GM20431 (cell line): ENCODE data around the gene SORCS2.
"Not testable (repeated sequence)": the region's sequence is repeated elsewhere in the genome, so short reads cannot be mapped to it uniquely, and the experiment has no call there.

Experiments used
- in situ Hi-C: fragments of 300-500 bp; cut with MseI, MboI; formaldehyde crosslinking; loops from one replicate; pipeline ENCODE4 v1.15.0; 2020; ENCODE audit warnings: low sequenced_read_pairs; ENCODE audit not compliant: unreplicated experiment

The SORCS2 gene

DNA sequence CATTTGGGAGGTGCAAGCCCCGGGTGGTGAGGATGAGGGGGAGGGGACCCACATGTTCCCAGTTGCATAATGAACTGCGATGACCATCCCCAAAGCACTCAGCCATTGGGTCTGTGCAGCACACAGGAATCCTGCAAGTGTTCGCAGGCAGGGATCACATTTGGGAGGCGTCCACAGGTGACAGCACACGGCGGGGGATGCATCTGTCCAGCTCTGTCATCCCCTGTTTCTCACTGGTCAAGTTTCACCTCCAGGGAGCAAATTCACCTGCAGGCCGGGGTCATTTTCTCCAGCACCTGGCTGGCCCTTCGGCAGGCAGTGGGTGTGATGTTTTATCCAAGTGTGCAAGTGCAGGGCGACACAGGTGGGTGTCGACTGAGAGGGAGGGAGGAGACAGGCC, 33.3 kb upstream of the SORCS2 start:
- in situ Hi-C loops = no loop called here

DNA sequence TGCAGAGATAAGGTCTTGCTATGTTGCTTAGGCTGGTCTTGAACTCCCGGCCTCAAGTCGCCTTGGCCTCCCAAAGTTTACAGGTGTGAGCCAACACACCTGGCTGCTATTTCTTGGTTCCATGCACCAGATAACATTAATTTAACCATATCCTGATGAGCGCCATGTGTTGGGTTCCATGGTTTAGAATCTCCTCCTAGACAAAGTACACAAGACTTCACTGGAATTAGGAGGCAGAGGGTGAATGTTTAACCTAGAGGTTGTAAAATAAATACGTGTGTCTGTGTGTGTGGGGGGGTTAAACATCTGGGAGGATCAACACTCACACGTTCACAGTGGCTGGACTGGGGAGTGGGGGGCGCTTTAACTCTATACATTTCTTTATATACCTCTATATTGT, 32.4 kb upstream of the SORCS2 start:
- in situ Hi-C loops = no loop called here

DNA sequence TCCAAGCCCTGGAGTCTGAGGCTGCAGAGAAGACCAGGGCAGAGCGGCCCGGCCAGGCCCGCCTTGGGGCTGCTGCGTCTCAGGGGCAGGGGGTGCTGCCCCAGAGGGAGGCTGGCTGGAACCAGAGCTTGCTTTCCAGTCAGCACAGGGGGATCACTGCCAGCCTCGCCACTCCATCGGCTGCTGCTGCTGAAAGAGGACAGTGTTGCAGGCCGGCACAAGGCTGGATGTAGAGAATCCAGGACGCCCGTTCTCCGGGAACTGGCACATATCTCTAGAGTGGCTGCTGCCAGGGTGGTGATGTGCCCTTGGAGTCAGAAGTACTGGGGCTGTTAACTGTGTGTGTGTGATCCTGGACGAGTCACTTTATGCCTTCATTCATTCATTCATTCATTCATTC, 31.9 kb upstream of the SORCS2 start:
- in situ Hi-C loops = no loop called here

DNA sequence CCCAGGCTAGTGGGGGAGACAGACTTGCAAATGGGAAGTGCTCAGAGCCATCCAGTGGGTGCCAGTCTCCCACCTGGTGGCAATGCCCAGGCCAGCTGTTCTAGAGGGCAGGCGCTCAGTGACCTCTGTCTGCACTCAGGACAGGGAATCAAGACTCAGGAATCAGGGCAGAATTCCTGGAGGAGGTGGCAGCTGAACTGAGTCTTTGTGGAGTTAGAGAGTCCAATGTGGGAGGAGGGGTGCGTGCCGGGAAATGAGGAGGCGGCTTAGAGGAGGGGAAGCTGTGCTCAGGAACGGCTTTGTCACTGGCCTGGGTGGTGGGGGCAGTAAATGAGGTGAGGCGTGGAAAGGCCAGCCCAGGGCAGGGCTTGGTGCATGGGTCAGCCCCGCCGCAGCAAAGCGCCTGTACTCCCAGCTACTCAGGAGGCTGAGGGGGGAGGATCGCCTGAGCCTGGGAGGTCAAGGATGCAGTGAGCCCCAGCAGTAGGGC, 31.3 kb upstream of the SORCS2 start:
- in situ Hi-C loops = no loop called here

DNA sequence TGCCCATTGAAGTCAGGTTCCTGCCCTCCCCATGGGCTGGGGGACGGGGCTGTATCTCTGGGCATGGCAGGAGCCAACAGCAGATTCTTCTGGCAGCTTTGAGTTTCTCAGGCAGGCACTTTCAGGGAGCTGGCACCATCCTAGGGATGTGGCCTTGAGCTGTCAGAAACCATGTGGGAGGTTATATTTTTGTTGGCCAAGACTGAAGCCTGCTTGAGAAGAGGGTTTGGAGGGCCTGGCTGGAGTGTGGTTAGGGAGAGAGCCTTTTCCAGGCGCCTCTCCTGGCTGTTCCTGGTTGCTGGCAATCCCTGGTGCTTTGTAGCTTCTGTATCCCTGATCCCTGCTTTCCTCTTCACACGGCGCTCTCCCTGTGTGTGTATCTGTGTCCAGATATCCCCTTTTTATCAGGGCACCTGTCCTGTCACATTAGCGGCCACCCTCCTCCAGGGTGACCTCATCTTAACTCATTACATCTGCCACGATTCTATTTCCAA, 30.6 kb upstream of the SORCS2 start:
- in situ Hi-C loops = no loop called here

DNA sequence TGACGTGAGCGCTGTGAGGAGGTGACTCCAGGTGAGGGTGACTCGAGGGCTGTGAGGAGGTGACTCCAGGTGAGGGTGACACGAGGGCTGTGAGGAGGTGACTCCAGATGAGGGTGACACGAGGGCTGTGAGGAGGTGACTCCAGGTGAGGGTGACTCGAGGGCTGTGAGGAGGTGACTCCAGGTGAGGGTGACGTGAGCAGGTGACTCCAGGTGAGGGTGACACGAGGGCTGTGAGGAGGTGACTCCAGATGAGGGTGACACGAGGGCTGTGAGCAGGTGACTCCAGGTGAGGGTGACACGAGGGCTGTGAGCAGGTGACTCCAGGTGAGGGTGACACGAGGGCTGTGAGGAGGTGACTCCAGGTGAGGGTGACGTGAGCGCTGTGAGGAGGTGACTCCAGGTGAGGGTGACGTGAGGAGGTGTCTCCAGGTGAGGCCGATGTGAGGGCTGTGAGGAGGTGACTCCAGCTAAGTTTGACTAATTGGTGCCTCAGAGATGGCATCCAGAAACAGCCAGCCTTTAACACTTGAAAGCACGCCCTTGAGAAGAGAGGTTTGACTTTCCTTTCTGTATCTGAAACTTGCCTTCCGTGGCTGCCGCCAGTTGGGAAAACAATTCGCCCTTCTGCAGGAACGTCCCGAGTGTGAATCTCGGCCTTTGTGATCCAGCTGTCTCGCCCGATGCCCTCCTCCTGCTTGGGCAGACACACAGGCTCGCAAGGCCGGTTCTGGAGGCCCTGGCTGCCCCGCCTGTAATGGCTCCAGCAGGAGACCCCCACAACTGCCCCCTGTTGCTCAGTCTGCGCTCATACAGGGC, 27.1 kb upstream of the SORCS2 start:
- in situ Hi-C loops = not testable (repeated sequence)

DNA sequence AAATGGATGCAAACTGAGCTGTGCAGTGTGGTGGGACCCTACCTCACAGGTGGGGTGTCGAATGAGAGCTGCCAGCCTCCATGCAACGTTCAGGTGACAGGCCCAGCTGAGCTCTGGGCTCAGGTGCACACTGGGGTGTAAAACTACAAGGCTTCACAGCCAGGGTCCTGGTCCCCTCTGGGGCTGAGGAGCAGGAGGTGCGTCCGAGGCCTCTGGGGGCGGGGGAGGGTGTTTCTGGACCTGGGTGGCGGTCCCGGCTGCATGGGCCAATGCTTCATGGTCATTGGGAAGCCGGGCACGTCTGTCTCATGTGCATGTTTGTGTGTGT, 26.5 kb upstream of the SORCS2 start:
- in situ Hi-C loops = no loop called here

DNA sequence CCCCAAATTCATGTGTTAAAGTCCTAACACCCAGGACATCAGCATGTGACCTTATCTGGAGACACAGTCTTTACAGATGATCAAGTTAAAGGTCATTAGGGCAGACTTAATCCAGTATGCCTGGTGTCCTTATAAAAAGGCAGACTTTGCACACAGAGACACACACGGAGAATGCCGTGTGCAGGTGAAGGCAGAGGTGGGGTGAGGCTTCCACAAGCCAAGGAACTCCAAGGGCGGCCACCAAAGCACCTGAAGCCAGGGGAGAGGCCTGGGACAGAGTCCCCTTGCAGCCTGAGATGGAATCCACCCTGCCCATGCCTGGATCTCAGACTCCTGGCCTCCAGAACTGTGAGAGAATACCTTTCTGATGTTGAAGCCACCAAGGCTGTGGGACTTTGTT, 26.1 kb upstream of the SORCS2 start:
- in situ Hi-C loops = no loop called here

DNA sequence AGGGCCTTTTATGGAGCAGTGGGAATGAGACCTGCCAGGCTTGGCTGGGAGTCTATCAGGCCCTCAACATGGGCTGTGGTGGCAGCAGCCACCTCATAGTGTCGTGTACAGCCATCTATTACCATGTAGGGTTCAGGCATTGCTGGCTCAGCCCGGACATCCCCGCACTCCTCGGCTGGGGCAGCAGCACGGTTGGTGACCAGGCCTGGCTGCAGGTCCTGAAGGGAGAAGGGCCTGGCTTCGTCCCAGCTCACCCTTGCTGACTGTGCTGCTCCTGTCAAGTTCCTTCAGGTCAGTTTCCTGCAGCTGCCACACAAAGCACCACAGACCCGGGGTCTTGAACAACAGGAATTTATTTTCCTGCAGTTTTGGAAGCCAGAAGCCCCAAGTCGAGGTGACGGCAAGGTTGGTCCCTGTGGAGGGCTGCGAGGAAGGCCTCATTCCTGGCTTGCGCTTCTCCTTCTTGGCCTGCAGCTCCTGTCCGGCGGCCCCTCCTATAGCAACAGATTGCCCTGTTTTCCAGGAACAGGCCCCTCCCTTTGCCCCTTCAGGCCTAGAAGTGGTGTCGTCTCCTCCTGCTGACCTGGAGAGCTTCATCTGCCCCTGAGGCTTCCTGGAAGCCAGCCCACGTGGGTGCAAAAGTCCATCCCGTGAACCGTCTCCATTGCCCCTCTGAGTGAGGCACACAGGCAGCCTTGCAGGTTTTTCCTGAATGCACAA, 25.2 kb upstream of the SORCS2 start:
- in situ Hi-C loops = no loop called here

DNA sequence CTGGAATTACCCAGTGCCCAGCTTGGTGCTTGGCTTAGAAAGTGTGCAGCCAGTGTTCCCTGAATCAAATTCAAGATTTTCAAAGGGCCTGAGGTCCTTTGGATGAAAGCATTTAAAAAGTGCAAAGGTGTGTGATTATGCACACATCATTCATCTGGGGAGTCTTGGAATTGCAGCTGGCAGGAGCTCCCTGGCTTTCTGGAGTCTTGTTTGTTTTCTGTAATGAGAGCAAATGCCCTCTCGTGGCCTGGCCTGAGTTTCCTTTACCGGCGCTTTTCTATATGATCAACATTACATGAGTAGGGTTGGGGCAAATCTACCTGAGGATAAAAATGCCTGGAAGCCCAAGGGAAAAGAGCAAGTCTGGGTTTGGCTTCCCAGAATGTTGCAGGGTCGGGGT, 24.6 kb upstream of the SORCS2 start:
- in situ Hi-C loops = no loop called here

DNA sequence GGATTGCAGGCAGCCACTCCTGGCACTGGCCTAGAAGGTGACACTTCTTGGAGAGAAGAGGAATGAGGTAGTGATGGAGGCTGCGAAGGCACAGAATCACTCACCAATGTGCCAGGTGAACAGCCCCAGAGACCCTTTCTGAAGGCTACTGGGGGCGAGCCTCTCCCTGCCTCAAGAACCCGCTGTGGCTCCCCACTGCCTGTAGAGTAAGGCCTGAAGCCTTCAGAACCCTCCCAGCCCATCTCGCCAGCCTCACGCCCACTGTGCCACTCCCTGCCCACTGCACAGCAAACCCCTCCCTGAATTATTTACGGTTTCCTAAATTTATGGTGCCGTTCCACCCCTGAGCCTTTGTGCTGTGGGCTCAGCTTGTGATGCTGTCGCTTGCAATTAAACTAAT, 24.2 kb upstream of the SORCS2 start:
- in situ Hi-C loops = no loop called here

DNA sequence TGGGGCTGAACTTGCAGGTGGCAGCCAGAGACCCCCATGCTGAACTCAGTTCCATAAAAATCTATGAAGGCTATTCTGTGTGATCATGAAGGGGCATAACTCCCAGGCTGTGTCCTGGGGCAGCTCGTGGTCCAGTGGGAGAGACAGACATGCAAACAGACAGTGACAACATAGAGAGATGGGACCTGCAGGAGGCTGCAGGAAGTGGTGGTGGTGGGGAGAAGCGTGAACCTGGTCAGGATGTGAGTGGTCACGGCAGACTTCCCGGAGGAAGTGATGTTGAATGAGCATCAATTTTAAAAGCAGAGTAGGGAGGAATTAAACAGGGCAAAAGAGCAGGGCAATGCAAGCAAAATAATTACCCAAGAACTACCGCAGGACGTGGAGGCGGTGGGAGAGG, 23.2 kb upstream of the SORCS2 start:
- in situ Hi-C loops = no loop called here

DNA sequence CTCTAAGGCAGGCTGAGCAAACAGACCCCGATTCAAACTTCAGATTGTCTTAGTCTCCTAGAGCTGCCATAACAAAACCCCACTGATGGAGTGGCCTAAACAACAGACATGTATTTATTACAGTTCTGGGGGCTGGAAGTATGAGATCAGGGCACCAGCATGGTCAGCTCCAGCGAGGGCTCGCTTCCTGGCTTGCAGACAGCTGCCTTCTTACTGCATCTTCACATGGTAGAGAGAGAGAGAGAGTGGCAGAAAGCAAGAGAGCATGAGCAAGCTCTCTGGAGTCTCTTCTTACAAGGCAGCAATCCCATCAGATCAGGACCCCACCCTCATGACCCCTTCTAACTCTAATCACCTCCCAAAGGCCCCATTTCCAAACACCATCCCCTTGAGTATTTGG, 22.3 kb upstream of the SORCS2 start:
- in situ Hi-C loops = no loop called here

DNA sequence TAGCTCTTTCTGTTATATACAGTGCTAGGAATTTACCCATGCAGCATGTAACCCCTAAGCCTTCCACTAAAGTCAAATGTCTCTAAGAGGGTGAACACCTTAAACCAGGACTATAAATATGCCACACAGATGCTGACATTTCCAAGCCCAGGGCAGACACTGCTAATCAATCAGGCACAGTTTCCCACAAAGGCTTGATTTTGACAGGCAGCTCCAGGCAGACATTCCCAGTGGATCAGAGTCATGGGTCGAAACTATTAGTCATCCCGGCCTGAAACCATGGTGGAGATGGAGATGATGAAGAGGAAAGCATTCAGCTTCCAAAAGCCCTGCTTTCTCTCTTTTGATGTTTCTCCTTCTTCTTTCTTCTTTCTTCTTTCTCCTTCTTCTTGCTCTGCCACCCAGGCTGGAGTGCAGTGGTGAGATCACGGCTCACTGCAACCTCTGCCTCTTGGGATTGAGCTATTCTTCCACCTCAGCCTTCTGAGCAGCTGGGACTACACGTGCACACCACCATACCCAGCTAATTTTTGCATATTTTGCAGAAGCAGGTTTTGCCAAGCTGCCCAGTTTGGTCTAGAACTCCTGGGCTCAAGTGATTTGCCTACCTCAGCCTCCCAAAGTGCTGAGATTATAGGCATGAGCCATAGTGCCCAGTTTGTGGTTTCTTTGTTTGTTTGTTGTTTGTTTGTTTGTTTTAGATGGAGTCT, 21.0 kb upstream of the SORCS2 start:
- in situ Hi-C loops = no loop called here

DNA sequence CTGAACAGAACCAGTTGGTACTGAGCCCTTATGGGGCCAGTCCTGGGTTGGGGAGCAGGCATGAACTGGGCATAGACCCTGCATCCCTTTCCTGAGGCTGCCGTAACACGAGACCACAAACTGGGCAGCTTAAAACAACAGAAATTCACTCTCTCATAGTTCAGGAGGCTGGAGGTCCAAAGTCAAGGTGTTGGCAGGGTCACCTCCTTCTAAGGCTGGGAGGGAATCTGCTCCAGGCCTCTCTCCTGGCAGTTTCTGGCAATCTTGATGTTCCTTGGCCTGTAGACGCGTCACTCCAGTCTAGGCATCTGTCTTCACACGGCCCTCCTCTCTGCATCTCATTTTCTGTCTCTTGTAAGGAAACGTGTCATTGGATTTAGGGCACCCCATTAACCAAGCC, 19.8 kb upstream of the SORCS2 start:
- in situ Hi-C loops = no loop called here

DNA sequence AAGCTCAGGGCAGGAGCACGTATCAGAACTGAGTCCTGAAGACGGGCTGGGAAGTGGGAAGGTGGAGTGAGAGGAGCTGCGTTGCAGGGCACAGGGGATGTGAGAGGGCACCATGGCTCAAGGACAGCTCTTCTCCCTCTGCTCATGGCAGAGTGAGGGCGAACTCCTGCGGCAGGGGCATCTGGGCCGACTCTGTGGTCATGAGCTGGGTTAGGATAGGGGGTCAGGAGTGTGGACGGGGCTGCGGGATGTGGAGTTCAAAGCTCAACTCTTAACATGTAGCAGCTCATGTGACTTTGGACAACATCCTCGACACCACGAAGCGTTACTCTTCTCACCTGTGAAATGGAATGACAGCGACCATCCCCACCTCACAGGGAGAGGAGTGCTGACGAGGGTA, 19.4 kb upstream of the SORCS2 start:
- in situ Hi-C loops = no loop called here

DNA sequence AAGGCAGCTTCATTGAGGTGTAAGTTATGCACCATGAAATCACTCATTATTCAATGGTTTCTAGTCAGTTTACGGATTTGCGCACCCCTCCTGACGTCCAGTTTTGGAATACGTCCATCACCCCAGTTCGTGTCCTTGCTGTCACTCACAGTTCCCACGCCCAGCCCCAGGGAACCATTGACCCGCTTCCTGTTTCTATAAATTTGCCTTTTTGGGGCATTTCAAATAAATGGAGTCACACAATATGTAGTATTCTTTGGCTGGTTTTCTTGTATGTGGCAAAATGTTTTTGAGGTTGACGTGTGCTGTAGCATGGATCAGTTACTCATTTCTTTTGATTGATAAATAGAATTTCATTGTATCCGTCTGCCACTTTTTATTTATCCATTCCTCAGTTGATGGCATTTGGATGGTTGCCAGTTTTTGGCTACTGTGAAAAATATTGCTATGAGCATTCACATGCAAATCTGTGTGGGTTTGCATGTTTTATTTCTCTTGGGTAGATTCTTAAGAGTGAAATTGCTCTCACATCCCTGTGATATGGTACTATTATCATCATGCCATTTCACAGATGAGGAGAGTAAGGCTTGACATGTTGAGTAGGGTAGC, 18.4 kb upstream of the SORCS2 start:
- in situ Hi-C loops = no loop called here

DNA sequence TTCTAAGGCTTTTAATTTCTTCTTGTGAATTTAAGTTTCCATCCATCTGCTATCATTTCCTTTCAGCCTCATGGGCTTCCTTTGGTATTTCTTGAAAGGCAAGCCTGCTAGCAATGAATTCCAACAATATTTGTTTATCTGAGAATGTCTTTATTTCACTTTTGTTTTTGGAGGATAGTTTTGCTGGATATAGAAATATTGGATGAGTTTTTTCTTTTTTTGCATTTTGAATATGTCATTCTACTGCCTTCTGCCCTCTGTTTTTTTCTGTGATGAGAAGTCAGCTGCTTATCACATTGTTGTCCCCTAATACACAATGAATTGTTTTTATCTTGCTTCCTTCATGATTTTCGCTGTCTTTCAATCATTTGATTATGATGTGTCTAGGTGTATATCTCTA, 13.2 kb upstream of the SORCS2 start:
- in situ Hi-C loops = no loop called here

DNA sequence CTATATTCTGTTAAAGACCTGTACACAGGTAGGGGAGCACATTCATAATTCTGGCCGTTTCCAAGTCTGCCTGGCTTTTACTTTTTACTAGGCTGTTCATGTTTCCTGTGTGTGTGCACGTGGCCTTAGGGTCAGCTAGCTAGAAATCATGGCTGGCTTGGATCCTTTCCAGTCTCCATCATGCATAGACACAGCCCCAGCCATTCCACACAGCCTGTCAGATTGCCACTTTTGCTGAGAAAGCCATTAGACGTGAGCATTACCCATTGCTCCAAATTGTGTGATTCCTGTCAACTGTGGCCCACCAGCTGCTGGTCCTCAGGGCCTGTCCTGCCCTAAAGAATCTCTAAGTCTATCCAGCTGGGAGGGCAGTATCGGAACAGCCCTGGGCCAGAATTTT, 11.4 kb upstream of the SORCS2 start:
- in situ Hi-C loops = no loop called here

DNA sequence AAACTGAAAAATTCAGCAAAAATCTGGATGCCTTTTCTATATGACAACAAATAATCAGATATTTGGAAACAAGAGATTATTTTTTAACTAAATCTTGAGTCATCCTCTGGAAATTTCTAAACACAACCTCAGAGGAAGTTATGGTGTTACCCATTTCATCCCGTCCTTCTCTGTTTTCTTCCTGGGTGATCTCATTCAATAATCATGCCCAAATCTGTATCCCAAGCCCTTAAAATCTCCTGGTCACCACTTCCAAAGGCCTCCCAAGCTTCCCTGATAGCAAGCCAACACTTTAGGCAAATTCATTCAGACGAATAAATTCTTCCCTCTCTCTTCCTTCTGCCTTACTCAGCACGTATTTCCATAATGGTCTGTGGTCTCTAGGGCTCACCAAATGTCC, 9.7 kb upstream of the SORCS2 start:
- in situ Hi-C loops = no loop called here

DNA sequence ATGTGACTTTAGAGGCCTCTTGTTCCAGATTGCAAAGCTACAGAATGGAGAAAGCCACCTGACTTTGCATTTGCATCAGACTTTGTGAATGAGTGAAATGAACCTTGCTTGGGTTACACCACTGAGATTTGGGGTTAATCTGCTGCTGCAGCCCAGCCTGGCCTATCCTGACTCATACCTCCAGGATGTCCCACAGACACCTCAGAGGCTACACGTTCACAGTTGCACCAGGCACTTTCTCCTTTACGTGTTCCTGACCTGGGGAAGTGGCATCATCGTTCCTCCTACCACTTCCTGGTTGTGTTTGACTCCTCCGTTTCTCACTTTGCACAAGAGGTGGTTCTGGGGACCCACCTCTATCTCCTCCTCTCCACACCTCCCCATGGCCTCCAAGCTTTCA, 9.2 kb upstream of the SORCS2 start:
- in situ Hi-C loops = no loop called here
